Psoas muscle (tissue), 8 donors: ENCODE measurements around the gene GAB2. TPM values are rescaled to one million over a fixed set of nuclear protein-coding genes. Genes with fewer than 3 reads are reported as not detected.

Experiments used
- ATAC-seq, 4 donors: fragments of 200-7000 bp; cut with Tn5 transposase; one replicate each; pipeline ENCODE4 v1.9.1; 2020; ENCODE audit warnings: moderate library complexity in 3 of 4, mild to moderate bottlenecking in 2 of 4
- DNase-seq, 2 donors: peaks; one replicate each; pipeline ENCODE4 v3.0.0-alpha.2; 2020
- H3K27ac ChIP-seq: fragments of 200-600 bp; one replicate; pipeline ENCODE4 v1.8.0; 2022
- H3K27me3 ChIP-seq, 3 donors: fragments of 200-600 bp in 1 of 3; one replicate each; pipeline versions ENCODE4 v1.6.1 to v1.8.0; 2013 to 2022; ENCODE audit warnings: low read length in 2 of 3, mild to moderate bottlenecking in 2 of 3, moderate library complexity in 1 of 3; ENCODE audit not compliant: insufficient read depth in 3 of 3
- H3K36me3 ChIP-seq, 2 donors: fragments of 200-600 bp in 1 of 2; one replicate each; pipeline versions ENCODE4 v1.6.1 to v1.8.0; 2013 to 2022; ENCODE audit warnings: low read depth in 1 of 2, mild to moderate bottlenecking in 1 of 2, moderate library complexity in 1 of 2; ENCODE audit not compliant: insufficient read depth in 1 of 2
- H3K4me1 ChIP-seq: fragments of 200-600 bp; one replicate; pipeline ENCODE4 v1.8.0; 2022
- H3K4me3 ChIP-seq: fragments of 200-600 bp; one replicate; pipeline ENCODE4 v1.8.0; 2022; ENCODE audit warnings: mild to moderate bottlenecking
- H3K9me3 ChIP-seq: fragments of 200-600 bp; one replicate; pipeline ENCODE4 v1.8.0; 2022
- CTCF ChIP-seq: fragments of 200-600 bp; IDR thresholded peaks from one replicate; pipeline ENCODE4 v1.8.0; 2022; ENCODE audit warnings: antibody characterized with exemption
- WGBS, 3 donors: extraction: QIAGEN DNeasy Blood & Tissue Kit; methylation state at CpG; one replicate each; pipeline versions ENCODE4 v1.1.6 to v1.1.7; 2013; 5-methylcytosine and 5-hydroxymethylcytosine counted together
- intact Hi-C, 2 donors: fragments of 100-400 bp; cut with DNase I; formaldehyde crosslinking; loops; one replicate each; pipeline versions ENCODE4 v1.11.0 to v1.14.2; 2022
- polyA plus RNA-seq, 3 donors: library from polyadenylated mRNA; stranded (reverse); fragments of 200-250 nt; gene quantifications; one replicate each; pipeline ENCODE4 v1.2.3, GENCODE V29; 2013
- total RNA-seq, 4 donors: library from RNA; stranded (reverse); fragmentation: NEBNext Ultra II Directional in 2 of 4; extraction: Animal tissue kit (Norgen Biotek cat#: 25700) in 2 of 4; gene quantifications; one replicate each; pipeline versions ENCODE4 v1.2.1 to v1.2.4, GENCODE V29; 2021 to 2023
- donor health status: healthy with polysubstance abuse.
- donor health status: DM: no; HTN: no; CAD: no; lungs with moderate emphysema.
- donor health status: Bipolar disorder and iron deficiency.
- donor health status: healthy.
- donor health status: DM: yes; HTN: yes; CAD: no.
- donor health status: DM: no; HTN: no; CAD: no.
- donor health status: DM: no; HTN: no; CAD: no.
- donor health status: DM: yes; HTN: yes; CAD: no.

The GAB2 gene
- total and polyA plus RNA-seq, 7 donors, result 2.7 to 6.3 (median 4.7) TPM

GRCh38 chr11:78323363-78323762 is 94.3 kb downstream of the GAB2 start:
- ATAC-seq (no peak), DNase-seq (no peak)
- H3K36me3 ChIP-seq, result no peaks in the 10 kb centered on the region
- no peak for TF ChIP-seq CTCF
- 87 to 95% (median 95%) methylated on average over 6 of the region's 6 CpGs for WGBS, 3 donors
- H3K4me1 ChIP-seq, result peaks cover 4% of the 10 kb centered on the region
- H3K27ac ChIP-seq, result no peak overlapping the region
- intact Hi-C loops, result no loop called here
- no peak overlapping the region for H3K4me3 ChIP-seq
- no peaks in the 10 kb centered on the region for H3K27me3 ChIP-seq
- no peaks in the 10 kb centered on the region for H3K9me3 ChIP-seq

- intact Hi-C loops, result no loop called here
- WGBS, 3 donors, result 25 to 35% (median 32%) methylated on average over 4 of the region's 4 CpGs
- DNase-seq, result no peak
Measured at GRCh38 chr11:78319453-78319955, 98.1 kb downstream of the GAB2 start.

GRCh38 chr11:78318321-78319114 is 99.1 kb downstream of the GAB2 start:
- 41 to 45% (median 44%) methylated on average over 9 of the region's 9 CpGs for WGBS, 3 donors
- Histone ChIP-seq H3K4me3 (no peak overlapping the region), H3K27ac (no peak overlapping the region), H3K9me3 (no peaks in the 10 kb centered on the region), H3K4me1 (peaks cover 9% of the 10 kb centered on the region), H3K27me3 (no peaks in the 10 kb centered on the region), H3K36me3 (no peaks in the 10 kb centered on the region)
- ATAC-seq (no peak), DNase-seq (no peak)
- intact Hi-C loops, result no loop called here
- no peak for TF ChIP-seq CTCF

More at GRCh38 chr11:78319453-78319955, 98.1 kb downstream of the GAB2 start:
- Histone ChIP-seq H3K27ac (no peak overlapping the region), H3K27me3 (no peaks in the 10 kb centered on the region), H3K36me3 (no peaks in the 10 kb centered on the region), H3K9me3 (no peaks in the 10 kb centered on the region), H3K4me3 (no peak overlapping the region), H3K4me1 (peaks cover 5% of the 10 kb centered on the region)
- no peak for TF ChIP-seq CTCF
- no peak for ATAC-seq

- no peak for DNase-seq
- Histone ChIP-seq H3K27me3 (no peaks in the 10 kb centered on the region), H3K4me1 (peaks cover 17% of the 10 kb centered on the region), H3K36me3 (no peaks in the 10 kb centered on the region), H3K27ac (no peak overlapping the region), H3K4me3 (no peak overlapping the region), H3K9me3 (no peaks in the 10 kb centered on the region)
- ATAC-seq, result no peak
- intact Hi-C loops, result no loop called here
- WGBS, 3 donors, result 98 to 100% (median 100%) methylated on average over 3 of the region's 3 CpGs
- TF ChIP-seq CTCF, result no peak
Measured at GRCh38 chr11:78315724-78316123, 101.9 kb downstream of the GAB2 start.
